Inflammatory macrophage treated with lipopolysaccharide for 1 hour (primary cell): ENCODE results near the gene LRRTM4.
"Not testable (repeated sequence)": the region's sequence is repeated elsewhere in the genome, so short reads cannot be mapped to it uniquely, and the experiment has no call there.

Experiments
- DNase-seq, 2 donors: peaks; one replicate each; pipeline ENCODE4 v3.0.0-alpha.2; 2020 to 2022

LRRTM4 gene

DNA sequence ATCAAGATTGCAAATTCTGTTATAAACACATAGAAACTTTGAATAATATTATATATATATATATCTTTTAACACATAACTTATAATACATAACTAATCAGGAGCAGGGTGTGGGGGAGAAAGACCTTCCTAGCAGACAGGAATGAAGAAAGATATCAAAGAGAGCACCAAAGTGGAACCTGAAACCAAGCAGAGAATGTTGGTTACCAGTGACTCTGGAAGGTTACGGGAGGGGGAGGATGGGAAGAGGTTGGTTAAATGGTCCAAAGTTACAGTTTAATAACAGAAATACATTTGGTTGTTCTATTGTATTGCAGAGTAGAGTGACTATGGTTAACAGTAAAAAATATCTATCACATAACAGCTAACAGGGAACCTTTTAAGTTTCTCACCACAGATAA is 366.7 kb downstream of the LRRTM4 start:
- DNase-seq: no peak

DNA sequence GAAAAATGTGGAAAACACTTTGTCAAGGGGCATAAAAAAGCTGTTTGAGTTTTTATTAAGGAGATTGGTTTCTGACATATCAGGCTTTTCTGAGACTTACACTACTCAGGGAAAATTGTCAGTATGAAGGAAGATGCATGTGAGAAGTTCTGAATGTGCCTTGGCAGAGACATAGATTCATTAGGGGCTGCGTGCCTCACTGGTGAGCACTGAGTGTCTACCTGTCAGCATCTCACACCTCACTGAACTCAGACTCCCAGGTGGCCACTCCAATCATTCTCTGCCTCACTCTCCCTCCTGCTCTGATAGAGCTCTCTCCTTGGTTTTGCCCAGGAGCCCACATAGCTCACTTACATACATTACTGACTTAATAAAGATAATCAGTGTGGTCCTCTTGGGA is 372.6 kb downstream of the LRRTM4 start:
- no peak for DNase-seq

DNA sequence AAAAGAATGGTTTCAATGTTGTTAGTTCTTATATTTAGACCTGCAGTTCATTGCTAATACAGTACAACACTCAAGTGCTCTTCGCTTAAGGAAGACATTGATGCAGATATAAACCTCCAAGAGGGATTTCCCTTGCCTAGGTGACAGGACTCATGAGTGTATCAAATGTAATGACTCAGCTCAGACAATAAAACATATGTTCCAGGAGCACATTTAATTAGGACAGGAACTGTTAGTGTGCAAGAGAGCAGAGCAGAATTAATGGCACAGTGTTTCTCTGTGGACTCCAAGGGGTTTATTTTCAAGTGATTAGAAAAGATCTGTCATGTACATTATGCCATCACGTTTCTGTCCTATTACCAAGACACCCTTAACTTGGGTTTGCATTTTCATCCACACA is 375.0 kb downstream of the LRRTM4 start:
- no peak for DNase-seq

DNA sequence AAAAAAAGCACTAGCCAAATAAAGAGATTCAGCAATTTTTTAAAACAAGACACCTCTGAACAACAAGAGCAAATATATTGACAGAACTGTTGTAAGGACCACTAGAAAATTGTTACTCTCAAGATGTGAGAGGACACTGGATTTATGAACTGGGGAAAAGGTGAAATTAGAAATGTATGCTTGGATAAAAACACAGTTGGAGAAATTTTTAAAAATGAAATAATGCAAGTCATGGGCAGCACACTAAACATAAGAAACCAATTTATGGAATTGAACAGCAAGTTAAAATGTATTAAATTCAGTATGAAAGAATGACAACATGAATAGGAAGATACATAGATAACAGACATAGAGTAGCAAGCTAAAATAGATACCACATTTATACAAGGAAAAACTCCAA is 377.4 kb downstream of the LRRTM4 start:
- DNase-seq: no peak

DNA sequence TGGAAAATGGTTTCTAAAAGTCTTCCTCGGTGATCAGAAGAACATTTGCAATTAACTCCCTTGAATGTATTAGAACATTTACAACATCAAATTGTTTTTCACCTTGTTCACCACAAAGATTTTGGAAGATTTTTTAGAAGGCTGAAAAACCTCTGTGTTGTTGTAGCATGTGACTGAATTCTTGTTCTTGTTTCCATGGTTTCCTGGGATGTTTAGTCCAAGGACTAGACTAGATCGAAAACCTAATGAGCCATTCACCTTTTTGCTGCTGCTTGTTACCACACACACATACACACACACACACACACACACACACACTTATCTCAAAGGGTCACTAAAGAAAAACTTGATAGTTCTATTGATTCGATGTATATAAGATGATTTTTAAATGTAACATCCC is 380.0 kb downstream of the LRRTM4 start:
- DNase-seq: no peak

DNA sequence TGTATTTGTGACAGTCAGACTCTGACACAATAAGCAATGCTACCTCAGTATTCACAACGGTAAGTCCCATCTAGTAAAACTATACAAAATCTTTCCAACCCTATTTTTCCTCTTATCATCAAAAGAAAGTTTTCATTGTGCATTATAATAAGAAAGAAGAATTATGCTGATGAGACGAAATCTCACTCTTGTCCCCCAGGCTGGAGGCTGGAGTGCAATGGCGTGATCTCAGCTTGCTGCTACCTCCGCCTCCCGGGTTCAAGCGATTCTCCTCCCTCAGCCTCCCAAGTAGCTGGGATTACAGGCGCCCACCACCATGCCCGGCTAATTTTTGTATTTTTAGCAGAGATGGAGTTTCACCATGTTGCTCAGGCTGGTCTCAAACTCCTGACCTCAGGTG is 393.7 kb downstream of the LRRTM4 start:
- DNase-seq: not testable (repeated sequence)

DNA sequence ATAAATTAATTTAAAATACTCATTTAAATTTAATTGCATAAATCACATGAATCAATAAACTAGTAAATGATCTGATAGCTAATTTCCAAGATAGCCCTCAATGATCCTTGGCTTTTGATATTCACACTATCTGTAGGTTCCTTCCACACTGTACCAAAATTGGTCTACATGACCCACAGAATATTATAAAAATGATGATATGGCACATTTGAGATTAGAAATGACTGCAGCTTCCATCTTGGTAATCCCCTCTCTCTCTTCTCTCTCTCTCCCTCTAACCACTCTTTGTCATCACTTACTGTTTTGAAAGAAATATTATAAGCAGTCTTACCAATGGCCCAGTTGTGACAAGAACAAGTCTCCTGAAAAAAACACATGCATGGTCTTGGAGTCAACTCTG is 394.8 kb downstream of the LRRTM4 start:
- no peak for DNase-seq

DNA sequence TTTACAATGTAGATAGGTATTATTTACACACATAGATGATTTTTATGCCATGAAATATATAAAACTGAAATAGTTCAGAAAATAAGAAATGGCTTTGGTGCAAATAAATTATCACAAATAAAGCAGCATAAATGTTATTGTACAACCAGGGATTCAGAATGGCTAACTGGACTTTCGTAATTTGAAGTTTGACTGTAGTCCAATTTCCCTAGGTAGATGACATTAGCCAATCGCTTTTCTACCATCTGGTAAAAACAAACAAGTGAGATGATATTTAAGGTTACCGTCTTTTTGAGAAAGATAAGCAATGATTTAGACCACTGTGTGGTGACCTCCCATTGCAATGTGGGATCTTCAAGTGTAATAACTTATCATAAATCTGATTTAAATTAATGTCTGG is 400.7 kb downstream of the LRRTM4 start:
- DNase-seq: no peak

DNA sequence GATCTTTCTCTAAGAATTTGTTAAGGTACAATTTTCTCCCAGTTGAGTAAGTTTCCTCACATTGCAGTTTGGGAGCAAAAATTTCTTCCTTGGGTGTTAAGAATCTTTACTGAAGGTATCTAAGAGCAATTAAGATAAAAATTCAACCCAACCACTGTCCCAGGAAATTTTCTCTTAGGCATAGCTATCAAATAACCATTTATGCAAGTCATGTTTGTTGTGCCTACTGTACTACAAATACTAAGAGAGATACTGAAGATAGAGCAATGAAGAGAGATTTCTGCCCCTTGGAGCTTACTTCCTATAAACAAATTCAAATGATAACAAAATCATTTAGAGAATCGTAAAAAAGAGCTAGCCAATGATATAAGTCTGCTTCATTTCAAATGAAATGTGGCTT is 402.8 kb downstream of the LRRTM4 start:
- DNase-seq: no peak

DNA sequence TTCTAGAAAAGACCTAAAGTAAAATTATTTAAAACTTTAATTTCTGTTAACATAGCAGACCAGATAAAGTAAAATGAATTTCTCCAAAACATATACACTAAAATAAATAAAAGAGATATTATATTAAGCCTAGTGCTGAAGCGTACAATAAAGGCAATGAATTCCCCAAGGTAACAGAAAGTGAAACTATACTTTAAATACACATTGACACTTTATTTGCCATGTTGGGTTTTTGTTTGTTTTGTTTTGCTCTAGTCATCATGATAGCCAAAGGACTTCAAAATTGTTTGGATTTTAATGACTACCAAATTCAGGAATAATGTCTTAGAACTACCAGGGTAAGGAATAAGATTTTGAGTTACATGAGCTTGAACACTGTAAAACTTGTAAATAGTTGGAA is 413.3 kb downstream of the LRRTM4 start:
- no peak for DNase-seq

DNA sequence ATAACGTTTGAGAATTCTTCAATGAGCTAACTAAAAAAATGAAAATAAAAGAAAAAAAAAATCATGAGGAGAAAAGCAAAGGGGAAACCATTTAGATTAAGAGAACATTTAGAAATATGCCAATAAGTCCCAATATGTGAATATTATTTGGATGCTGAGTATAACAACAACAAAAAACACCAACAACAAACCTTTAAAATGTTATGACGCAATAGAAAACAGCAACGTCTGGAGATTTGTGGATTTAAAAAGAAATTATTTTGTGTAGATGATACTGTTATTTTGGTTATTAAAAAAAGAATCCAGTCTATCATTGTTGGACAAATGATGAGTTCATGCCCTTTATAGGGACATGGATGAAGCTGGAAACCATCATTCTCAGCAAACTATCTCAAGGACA is 417.2 kb downstream of the LRRTM4 start:
- no peak for DNase-seq

DNA sequence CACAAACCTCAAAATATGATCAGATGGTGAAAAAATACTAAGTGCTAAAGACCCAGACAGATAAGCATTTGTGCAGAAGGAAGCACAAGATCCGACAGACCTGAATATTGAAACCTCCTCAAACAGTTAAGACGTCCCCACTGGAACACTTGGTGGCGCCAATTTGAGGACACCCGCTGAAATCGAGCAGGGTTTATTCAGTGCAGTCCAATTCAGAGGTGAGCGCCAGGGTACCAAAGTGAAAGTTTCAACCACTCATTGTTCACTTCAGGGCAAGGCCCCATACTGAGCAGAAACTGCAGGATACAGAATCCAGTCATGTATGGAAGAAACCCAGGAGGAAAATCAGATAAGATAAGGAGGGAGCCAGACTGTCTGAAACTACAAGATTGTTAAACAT is 417.6 kb downstream of the LRRTM4 start:
- DNase-seq: no peak

DNA sequence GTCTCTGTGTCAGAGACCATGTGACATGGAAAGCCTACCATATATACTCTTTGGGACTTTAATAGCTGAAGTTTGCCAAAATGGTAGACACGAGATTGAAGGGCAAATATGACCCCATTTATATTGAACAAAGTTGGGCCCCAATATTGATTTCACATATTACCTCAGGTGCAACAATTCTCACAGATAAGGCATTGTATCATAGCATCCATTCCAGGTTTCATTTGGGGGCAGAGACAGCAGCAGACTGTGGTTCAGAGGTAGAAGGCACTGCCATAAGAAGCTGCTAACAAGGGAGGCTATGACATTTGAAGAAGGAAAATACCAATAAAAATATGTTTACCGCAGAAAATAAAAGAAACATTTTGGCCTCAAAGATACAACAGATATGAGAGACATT is 419.2 kb downstream of the LRRTM4 start:
- no peak for DNase-seq

DNA sequence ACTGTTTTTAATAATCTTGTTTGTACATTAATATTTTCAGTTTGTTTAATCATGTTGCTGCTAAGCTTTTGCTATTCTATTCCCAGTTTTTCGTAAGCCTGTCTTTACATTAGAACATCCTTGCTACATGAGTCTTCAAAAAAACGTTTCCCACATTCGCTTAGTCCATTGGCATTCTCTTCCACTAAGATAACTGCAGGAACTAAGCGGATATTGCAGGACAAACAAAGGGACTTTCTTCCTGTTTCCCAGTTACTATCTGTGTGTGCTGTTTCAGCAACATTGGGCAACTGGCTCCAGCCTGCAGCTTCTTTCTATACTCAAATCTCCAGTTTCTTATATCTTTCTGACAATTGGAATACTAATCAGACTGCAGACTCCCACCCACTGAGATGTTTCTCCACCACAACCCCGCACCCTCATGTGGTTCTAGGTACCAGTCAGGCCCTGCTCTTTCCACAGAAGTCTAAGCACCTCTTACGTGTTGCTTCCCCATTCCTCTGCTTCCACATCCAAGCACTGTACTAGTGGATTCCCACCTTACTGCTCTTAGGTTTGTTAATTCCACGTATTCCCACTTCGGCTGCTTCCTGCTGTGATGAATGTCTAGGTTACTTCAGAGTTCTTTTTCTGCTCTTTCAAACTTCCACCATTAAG is 420.3 kb downstream of the LRRTM4 start:
- DNase-seq: no peak

DNA sequence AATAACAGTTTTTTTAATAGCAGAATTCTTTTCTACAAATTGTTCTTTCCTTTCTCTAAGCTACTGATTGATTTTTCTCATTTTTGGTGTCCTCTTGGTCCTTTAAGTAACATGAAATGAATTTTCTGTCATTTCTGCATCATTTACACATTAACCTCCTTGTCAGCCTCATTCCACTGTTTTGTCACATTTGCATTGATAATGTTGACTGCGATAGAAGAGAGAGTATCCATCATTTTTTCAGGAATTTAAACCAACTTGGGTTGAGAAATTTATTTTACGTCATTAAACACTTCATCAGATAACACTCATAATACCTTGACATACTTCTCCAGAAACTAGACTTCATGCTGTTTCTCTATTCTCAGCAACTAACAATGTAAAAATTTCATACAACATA is 422.2 kb downstream of the LRRTM4 start:
- no peak for DNase-seq

DNA sequence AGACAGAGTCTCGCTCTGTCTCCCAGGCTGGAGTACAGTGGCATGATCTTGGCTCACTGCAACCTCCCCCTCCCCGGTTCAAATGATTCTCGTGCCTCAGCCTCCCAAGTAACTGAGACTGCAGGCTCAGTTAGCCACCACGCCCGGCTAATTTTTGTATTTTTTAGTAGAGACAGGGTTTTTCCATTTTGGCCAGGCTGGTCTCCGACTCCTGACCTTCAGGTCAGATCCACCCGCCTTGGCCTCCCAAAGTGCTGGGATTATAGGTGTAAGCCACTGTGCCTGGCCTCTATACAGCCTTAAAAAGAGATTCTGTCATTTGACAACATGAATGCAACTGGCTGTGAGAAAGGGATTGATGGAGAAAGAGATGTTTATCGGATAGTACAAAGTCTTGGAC is 426.7 kb downstream of the LRRTM4 start:
- not testable (repeated sequence) for DNase-seq

DNA sequence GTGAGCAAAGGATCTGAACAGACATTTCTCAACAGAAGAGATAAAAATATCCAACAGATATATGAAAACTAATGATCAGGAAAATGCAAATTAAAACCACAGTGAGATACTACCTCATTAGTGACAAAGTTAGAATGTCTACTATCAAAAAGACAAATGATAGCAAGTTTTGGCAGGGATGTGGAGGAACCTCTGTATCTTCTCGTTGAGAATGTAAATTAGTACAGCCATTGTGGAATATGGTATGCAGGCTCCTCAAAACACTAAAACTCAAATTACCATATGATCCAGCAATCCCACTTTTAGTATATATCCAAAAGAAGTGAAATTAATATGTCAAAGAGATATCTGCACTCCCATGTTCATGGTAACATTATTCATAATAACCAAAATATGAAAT is 427.1 kb downstream of the LRRTM4 start:
- DNase-seq: no peak

DNA sequence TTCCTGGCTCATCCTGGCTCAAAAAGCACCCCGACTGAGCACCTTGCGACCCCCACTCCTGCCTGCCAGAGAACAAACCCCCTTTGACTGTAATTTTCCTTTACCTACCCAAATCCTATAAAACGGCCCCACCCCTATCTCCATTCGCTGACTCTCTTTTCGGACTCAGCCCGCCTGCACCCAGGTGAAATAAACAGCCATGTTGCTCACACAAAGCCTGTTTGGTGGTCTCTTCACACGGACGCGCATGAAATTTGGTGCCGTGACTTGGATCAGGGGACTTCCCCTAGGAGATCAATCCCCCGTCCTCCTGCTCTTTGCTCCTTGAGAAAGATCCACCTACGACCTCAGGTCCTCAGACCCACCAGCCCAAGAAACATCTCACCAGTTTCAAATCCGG is 433.8 kb downstream of the LRRTM4 start:
- not testable (repeated sequence) for DNase-seq

DNA sequence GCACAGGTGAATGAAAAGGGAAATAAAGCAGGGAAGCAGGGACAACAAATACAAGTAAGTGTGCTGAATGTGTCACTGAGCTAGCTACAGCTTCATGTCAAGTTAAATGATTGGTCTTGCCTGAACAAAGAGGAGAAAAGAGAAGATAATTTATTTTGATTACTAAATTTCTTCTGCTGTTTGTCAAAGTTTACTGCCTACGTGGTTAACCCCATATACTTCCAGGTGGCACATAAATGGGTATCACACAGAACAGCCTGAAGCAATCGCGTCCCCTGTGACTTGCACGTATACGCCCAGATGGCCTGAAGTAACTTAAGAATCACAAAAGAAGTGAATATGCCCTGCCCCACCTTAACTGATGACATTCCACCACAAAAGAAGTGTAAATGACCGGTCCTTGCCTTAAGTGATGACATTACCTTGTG is 434.2 kb downstream of the LRRTM4 start:
- DNase-seq: no peak

DNA sequence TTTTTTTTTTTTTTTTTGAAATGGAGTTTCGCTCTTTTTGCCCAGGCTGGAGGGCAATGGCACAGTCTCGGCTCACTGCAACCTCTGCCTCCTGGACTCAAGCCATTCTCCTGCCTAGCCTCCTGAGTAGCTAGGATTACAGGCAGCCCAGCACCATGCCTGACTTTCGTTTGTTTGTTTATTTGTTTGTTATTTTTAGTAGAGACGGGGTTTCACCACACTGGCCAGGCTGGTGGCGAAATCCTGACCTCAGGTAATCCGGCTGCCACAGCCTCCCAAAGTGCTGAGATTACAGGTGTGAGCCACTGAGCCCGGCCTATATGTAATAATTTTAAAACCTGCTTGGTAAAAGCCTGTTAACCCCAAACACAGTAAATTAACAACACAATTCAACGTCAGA is 435.7 kb downstream of the LRRTM4 start:
- DNase-seq: no peak

DNA sequence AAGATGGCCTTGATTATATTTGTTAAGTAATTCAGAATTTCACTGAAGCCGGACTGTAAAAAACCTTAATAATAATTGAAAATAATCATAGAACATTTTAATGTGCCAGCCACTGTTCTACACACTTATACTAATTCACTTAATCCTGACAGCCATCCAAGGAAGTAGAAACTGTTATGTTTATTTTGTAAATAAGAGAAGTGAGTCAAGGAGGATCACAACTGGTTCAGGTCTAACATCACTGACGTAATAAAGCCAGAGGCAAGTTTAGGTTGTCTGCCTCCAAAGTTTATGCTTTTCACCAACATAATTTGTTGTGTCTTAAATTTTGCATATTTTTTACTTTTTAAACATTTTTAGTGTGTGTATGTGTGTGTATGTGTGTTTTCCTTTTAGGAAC is 436.1 kb downstream of the LRRTM4 start:
- DNase-seq: no peak

DNA sequence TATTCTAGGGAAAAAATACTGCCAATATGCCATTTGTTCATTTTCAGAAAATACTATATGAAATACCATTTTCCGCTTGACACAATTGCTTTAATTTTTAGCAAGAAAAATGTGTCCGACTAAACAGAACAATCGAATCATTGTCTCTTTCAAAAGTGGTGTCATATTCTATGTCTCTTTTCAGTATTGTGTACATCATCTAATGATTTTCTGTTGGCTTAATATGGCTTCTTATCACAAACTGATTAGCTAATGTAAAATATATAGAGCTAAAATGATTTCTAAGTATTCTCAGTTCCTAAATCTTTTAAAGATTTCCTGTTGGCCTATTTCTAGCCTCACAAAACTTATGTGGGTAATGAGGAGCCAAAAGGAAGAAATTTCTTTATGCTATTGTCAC is 436.6 kb downstream of the LRRTM4 start:
- no peak for DNase-seq

DNA sequence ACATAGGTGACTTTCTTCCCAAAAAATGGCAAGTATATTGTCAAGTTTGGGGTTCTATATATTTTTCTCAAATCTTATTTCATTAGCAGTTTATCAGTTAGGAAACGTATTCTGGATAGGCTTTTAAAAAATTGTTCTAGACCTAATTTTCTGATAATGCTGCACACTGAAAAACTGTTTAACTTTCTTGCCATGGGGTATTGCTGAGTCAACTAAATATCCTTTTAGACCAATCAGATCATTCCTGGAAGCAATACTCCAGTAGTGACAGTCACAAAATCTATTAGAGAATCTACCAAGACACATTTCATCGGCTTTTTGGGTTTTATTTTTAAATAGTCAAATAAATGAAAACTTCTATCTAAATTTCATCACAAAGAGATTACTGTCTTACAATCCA is 440.6 kb downstream of the LRRTM4 start:
- DNase-seq: no peak

DNA sequence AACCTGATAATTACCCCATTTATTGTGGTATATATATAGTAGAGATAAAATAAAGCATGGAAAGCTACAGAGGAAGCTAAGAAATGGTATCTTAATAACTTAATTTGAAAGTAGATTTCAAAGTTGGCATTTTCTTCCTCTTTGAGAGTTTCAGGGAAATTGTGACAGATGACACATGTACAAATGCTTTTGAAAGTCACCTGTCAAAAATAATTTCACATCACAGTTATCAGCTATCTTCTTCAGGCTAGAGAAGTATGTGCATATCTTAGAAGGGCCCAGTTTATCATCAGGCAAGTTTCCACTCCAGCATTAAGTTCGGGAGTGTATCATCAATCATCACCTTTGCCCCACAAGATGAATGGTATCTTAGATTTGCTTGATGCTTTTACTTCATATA is 457.9 kb downstream of the LRRTM4 start:
- no peak for DNase-seq

DNA sequence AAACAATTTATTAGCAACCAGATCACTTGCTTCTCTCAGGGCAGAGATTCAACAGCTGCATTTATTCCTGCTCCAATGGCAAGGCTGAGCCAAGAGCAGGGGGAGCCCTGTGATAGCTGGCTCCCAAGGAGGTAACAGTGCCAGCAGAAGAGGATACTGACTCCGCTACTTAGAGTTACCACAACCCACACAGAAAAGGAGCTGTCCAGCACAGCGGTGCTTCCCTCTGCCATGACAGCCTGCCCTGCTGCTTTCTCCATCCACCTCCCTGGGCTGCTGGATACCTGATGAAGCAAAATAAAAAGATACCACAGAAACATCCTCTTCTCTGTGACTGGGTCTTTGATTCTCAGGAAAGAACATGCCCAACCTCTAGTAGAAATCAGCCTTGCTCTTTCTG is 467.2 kb downstream of the LRRTM4 start:
- DNase-seq: no peak

DNA sequence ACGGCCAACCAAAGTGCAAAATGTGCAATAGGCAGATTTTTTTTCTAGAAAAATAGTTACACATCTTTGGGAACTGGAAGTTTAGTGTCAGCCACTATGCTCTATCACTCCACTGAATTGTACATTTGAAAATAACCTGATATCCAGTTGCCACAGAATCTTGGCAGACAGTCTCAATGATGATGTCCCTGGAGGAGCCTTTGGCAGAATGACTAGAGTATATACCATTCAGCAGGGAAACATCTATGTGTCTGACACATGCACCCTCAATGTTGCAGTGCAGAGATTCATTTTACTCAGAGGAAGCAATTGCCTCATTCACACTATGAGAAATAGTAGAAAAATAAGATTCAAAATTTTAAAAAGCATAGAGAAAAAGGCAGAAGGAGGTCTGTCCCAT is 475.8 kb downstream of the LRRTM4 start:
- no peak for DNase-seq
